K562 (cell line): ENCODE data around the gene PSMB7. TPM values are rescaled to one million over a fixed set of nuclear protein-coding genes. Genes with fewer than 3 reads are reported as not detected.

Source experiments
- ATAC-seq: fragments of 200-7000 bp; cut with Tn5 transposase; 3 replicates; pipeline ENCODE4 v1.9.1; 2020; ENCODE audit warnings: moderate library complexity
- BruUV-seq: library from RNA; stranded (reverse); fragments of 400-500 nt; replicated peaks from 2 replicates; lab custom pipeline; 2021; lab: Mats Ljungman, UMichigan
- CTCF ChIA-PET: fragments of 300-600 bp; formaldehyde crosslinking; extraction: SDS; loops from one replicate; lab custom pipeline; 2021; ENCODE audit warnings: low intra/inter-chr PET ratio; lab: Yijun Ruan, JAX
- POLR2A ChIA-PET: fragments of 300-600, 350-650 bp; sonication (Branson Sonifier 250); formaldehyde crosslinking; extraction: SDS; loops from one replicate; lab custom pipeline; 2021; ENCODE audit warnings: antibody characterized with exemption, inconsistent platforms; lab: Yijun Ruan, JAX
- DNase-seq, 4 experiments: peaks; one replicate each; pipeline versions ENCODE4 v3.0.0 to v3.0.0-alpha.2; 2011 to 2018; ENCODE audit warnings: low spot score in 3 of 4, mixed read lengths in 3 of 4; ENCODE audit errors: extremely low read depth in 1 of 4
- FAIRE-seq: peaks from 2 replicates; lab custom pipeline; 2011; peaks lifted over from hg19 to GRCh38; lab: Jason Lieb, UNC
- H2AFZ ChIP-seq: 2 replicates; pipeline ENCODE4 v1.6.0; 2011; ENCODE audit warnings: low read depth, low read length, control low read depth, inconsistent platforms
- H3K27ac ChIP-seq: fragments of 200-600 bp; 3 replicates; pipeline ENCODE4 v1.8.0; 2011; ENCODE audit warnings: low read depth, mild to moderate bottlenecking, control low read depth, inconsistent platforms, low read length, moderate library complexity, mixed read lengths; ENCODE audit errors: extremely low read depth
- H3K27me3 ChIP-seq, 2 experiments: fragments of 300-600 bp in 1 of 2; 2 replicates in 1 of 2; 3 replicates in 1 of 2; pipeline versions ENCODE4 v1.6.0 to v1.8.0; 2011; ENCODE audit warnings: inconsistent platforms in 2 of 2, low read length in 2 of 2, mild to moderate bottlenecking in 1 of 2, mixed read lengths in 1 of 2, moderate library complexity in 1 of 2; ENCODE audit not compliant: control insufficient read depth in 2 of 2, insufficient read depth in 2 of 2
- H3K36me3 ChIP-seq: fragments of 300-600 bp; 3 replicates; pipeline ENCODE4 v1.8.0; 2011; ENCODE audit warnings: mild to moderate bottlenecking, low read length, inconsistent platforms; ENCODE audit not compliant: control insufficient read depth, insufficient read depth
- H3K4me1 ChIP-seq, 2 experiments: fragments of 200-600 bp in 1 of 2; replicated peaks in 1 of 2; 2 replicates in 1 of 2; 3 replicates in 1 of 2; pipeline versions ENCODE4 v1.5.1 to v1.8.0; 2011; ENCODE audit warnings: inconsistent platforms in 2 of 2, low read length in 2 of 2, mild to moderate bottlenecking in 1 of 2, mixed read lengths in 1 of 2, moderate library complexity in 1 of 2; ENCODE audit not compliant: control insufficient read depth in 2 of 2, insufficient read depth in 2 of 2
- H3K4me2 ChIP-seq: 2 replicates; pipeline ENCODE4 v1.6.1; 2011; ENCODE audit warnings: low read length, control low read depth, inconsistent platforms, mixed read lengths; ENCODE audit not compliant: insufficient read depth
- H3K4me3 ChIP-seq: fragments of 200-600 bp; sonication (generic), shearing (Covaris generic); 2 replicates; pipeline ENCODE4 v1.5.1; 2016; ENCODE audit warnings: control low read depth, inconsistent platforms
- H3K79me2 ChIP-seq: fragments of 200-600 bp; 3 replicates; pipeline ENCODE4 v1.8.0; 2011; ENCODE audit warnings: low read length, inconsistent platforms; ENCODE audit not compliant: control insufficient read depth, insufficient read depth
- H3K9ac ChIP-seq, 2 experiments: 2 replicates each; pipeline versions ENCODE4 v1.6.0 to v1.6.1; 2011; ENCODE audit warnings: low read depth in 2 of 2, low read length in 2 of 2, control low read depth in 1 of 2, inconsistent platforms in 1 of 2, mild to moderate bottlenecking in 1 of 2, mixed read lengths in 1 of 2; ENCODE audit not compliant: insufficient read depth in 1 of 2
- H3K9me1 ChIP-seq: one replicate; pipeline ENCODE4 v1.6.0; 2011; ENCODE audit warnings: inconsistent platforms, mild to moderate bottlenecking, low read length, moderate library complexity; ENCODE audit not compliant: control insufficient read depth, insufficient read depth
- H3K9me3 ChIP-seq: replicated peaks from 2 replicates; pipeline ENCODE4 v1.5.1; 2011; ENCODE audit warnings: low read depth, low read length, inconsistent platforms; ENCODE audit not compliant: control insufficient read depth, insufficient read depth
- H4K20me1 ChIP-seq: replicated peaks from 2 replicates; pipeline ENCODE4 v1.6.1; 2011; ENCODE audit warnings: low read length, inconsistent platforms, mixed read lengths; ENCODE audit not compliant: control insufficient read depth, insufficient read depth
- BHLHE40 ChIP-seq: IDR thresholded peaks from 2 replicates; pipeline ENCODE4 v1.6.1; 2011; ENCODE audit warnings: low read length, improper control_type of control experiment
- CTCF ChIP-seq, 3 experiments: IDR thresholded peaks in 2 of 3; conservative IDR thresholded peaks in 1 of 3; 2 replicates each; pipeline ENCODE4 v1.5.1; 2011 to 2012; ENCODE audit warnings: low read length in 3 of 3, mild to moderate bottlenecking in 3 of 3, control low read depth in 2 of 3, improper control_type of control experiment in 1 of 3, inconsistent platforms in 1 of 3, low read depth in 1 of 3, mixed read lengths in 1 of 3, moderate library complexity in 1 of 3; ENCODE audit not compliant: insufficient read depth in 2 of 3
- MAFG ChIP-seq: fragments of 450-650 bp; conservative IDR thresholded peaks from 2 replicates; pipeline ENCODE4 v1.6.1; 2016; ENCODE audit warnings: missing genetic modification characterization, missing compliant biosample characterization
- NFE2 ChIP-seq: IDR thresholded peaks from 2 replicates; pipeline ENCODE4 v1.6.1; 2014; ENCODE audit warnings: antibody characterized with exemption, low read depth
- ZNF609 ChIP-seq: sonication (generic); formaldehyde crosslinking; IDR thresholded peaks from 2 replicates; pipeline ENCODE4 v1.8.1; 2023; ENCODE audit warnings: missing genetic modification reagents, mild to moderate bottlenecking, borderline replicate concordance
- WGBS: fragments of 100-300 bp; shearing (Covaris generic); methylation state at CpG from one replicate; pipeline ENCODE4 v1.1.6; 2016; ENCODE audit warnings: low coverage, mixed read lengths; ENCODE audit not compliant: insufficient coverage; ENCODE audit errors: missing lambda C conversion rate; 5-methylcytosine and 5-hydroxymethylcytosine counted together
- in situ Hi-C: fragments of 300-500 bp; cut with MboI; formaldehyde crosslinking; loops from 4 replicates; pipeline ENCODE4 v1.15.0; 2018; ENCODE audit warnings: inconsistent platforms, mixed read lengths
- intact Hi-C: fragments of 100-400 bp; cut with micrococcal nuclease; formaldehyde crosslinking; loops from 2 replicates; pipeline ENCODE4 v1.14.2; 2022
- polyA plus RNA-seq, 8 experiments: library from polyadenylated mRNA; depleted of rRNA in 4 of 8; stranded (reverse) in 5 of 8; unstranded in 3 of 8; fragments of >200 nt; fragmentation: Nextera tagmentation in 2 of 8; fragmentation: Illumina TruSeq in 1 of 8; extraction: Ambion mirVana in 2 of 8; extraction: Trizol in 1 of 8; gene quantifications; 2 replicates each; pipeline versions ENCODE4 v1.2.1 to v1.2.3, GENCODE V29; 2011 to 2014; ENCODE audit warnings: inconsistent platforms in 1 of 8, missing spikeins in 1 of 8
- total RNA-seq, 7 experiments: library from RNA; depleted of rRNA in 6 of 7; stranded (reverse); fragments of >200 nt in 6 of 7; fragmentation: Illumina TruSeq in 2 of 7; extraction: Trizol in 2 of 7; gene quantifications; 2 replicates each; pipeline versions ENCODE4 v1.2.1 to v1.2.3, GENCODE V29; 2011 to 2021; ENCODE audit warnings: low replicate concordance in 1 of 7

Gene PSMB7
- total and polyA plus RNA-seq, 9 of the 15 experiments (the other 6 are each of a cell fraction or from before 2014, with no cell fraction given): 321 to 978 (median 407) TPM

- TF ChIP-seq NFE2 (peak; percentile 49; the same call in 1 of the 2 replicates), MAFG (tag) (0 out of 2 replicates have a peak, but pooled peaks have one; percentile 12), BHLHE40 (no peak)
Measured at GRCh38 chr9:124442379-124442778, 27.1 kb upstream of the PSMB7 start (continued).

- Histone ChIP-seq H3K9me3 (no peaks in the 10 kb centered on the region), H3K9me1 (no peaks in the 10 kb centered on the region), H3K36me3 (no peaks in the 10 kb centered on the region), H3K4me1 (peaks cover 0 to 5% of the 10 kb centered on the region in 2 experiments; a peak in 2 of 5 replicates), H3K27me3 (peaks cover 13 to 44% of the 10 kb centered on the region in 2 experiments; a peak in 4 of 5 replicates), H2AFZ (no peak overlapping the region), H3K9ac (0 out of 4 replicates have a peak overlapping the region, but pooled peaks of 1 of the 2 experiments have one; percentile 20), H4K20me1 (no peaks in the 10 kb centered on the region; the same call in 1 of the 2 replicates), H3K27ac (no peak overlapping the region), H3K79me2 (no peaks in the 10 kb centered on the region), H3K4me3 (no peak overlapping the region), H3K4me2 (no peak overlapping the region)
- ChIA-PET CTCF (no interaction called here), POLR2A (interaction anchor here (0.5 to 0.6 kb wide), 2 partner anchors 8 to 164 kb away, joined by 3 to 4 read pairs; no protein-coding TSS in a partner anchor)
- 22% methylated on average over 15 of the region's 16 CpGs for WGBS
- in situ Hi-C loops: no loop called here
- DNase-seq (no peak), ATAC-seq (0 out of 3 replicates have a peak, but pooled peaks have one; percentile 37), FAIRE-seq (no peak)
- TF ChIP-seq ZNF609 (CRISPR knock-in tag) (no peak), CTCF (IDR thresholded peaks at IDR 0.05 in 2 of 3, conservative IDR thresholded peaks at IDR 0.05 in 1 of 3; ENCODE audit: insufficient read depth in 2 of 3, low read depth in 1 of 3, low read length in 3 of 3) (peak in 2 of 3 experiments; percentile 4 to 11; a peak in 1 of 6 replicates)
- BruUV-seq: no TSS peak
- intact Hi-C loops: no loop called here
Measured at GRCh38 chr9:124441291-124441690, 26.0 kb upstream of the PSMB7 start.
